WTC11 (cell line): Measurements from ENCODE around the gene XRCC1.
"Not testable (repeated sequence)": the region's sequence is repeated elsewhere in the genome, so short reads cannot be mapped to it uniquely, and the experiment has no call there.

Experiments used
- TF ChIP-seq, protein P1 (sequence below): fragments of 200-600 bp; IDR thresholded peaks from 2 replicates; pipeline ENCODE4 v1.8.0; 2022; ENCODE audit warnings: antibody characterized with exemption
- TF ChIP-seq, protein P2 (sequence below): sonication (generic); formaldehyde crosslinking; IDR thresholded peaks from 2 replicates; pipeline ENCODE4 v1.8.0; 2022; ENCODE audit warnings: mild to moderate bottlenecking, missing genetic modification reagents
- TF ChIP-seq, protein P3 (sequence below): sonication (generic); formaldehyde crosslinking; IDR thresholded peaks from 2 replicates; pipeline ENCODE4 v1.8.1; 2023; ENCODE audit warnings: mild to moderate bottlenecking, missing genetic modification reagents, borderline replicate concordance
- TF ChIP-seq, protein P4 (sequence below): sonication (generic); formaldehyde crosslinking; IDR thresholded peaks from 2 replicates; pipeline ENCODE4 v1.8.1; 2022; ENCODE audit warnings: low read depth, missing genetic modification reagents, borderline replicate concordance
- TF ChIP-seq, protein P5 (sequence below): sonication (generic); formaldehyde crosslinking; IDR thresholded peaks from 2 replicates; pipeline ENCODE4 v1.8.1; 2023; ENCODE audit warnings: mild to moderate bottlenecking, moderate library complexity, missing genetic modification reagents

- TF ChIP-seq, protein P1, sequence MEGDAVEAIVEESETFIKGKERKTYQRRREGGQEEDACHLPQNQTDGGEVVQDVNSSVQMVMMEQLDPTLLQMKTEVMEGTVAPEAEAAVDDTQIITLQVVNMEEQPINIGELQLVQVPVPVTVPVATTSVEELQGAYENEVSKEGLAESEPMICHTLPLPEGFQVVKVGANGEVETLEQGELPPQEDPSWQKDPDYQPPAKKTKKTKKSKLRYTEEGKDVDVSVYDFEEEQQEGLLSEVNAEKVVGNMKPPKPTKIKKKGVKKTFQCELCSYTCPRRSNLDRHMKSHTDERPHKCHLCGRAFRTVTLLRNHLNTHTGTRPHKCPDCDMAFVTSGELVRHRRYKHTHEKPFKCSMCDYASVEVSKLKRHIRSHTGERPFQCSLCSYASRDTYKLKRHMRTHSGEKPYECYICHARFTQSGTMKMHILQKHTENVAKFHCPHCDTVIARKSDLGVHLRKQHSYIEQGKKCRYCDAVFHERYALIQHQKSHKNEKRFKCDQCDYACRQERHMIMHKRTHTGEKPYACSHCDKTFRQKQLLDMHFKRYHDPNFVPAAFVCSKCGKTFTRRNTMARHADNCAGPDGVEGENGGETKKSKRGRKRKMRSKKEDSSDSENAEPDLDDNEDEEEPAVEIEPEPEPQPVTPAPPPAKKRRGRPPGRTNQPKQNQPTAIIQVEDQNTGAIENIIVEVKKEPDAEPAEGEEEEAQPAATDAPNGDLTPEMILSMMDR = not testable (repeated sequence)
- TF ChIP-seq, protein P2, sequence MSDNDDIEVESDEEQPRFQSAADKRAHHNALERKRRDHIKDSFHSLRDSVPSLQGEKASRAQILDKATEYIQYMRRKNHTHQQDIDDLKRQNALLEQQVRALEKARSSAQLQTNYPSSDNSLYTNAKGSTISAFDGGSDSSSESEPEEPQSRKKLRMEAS (CRISPR knock-in tag) = not testable (repeated sequence)
- TF ChIP-seq, protein P3, sequence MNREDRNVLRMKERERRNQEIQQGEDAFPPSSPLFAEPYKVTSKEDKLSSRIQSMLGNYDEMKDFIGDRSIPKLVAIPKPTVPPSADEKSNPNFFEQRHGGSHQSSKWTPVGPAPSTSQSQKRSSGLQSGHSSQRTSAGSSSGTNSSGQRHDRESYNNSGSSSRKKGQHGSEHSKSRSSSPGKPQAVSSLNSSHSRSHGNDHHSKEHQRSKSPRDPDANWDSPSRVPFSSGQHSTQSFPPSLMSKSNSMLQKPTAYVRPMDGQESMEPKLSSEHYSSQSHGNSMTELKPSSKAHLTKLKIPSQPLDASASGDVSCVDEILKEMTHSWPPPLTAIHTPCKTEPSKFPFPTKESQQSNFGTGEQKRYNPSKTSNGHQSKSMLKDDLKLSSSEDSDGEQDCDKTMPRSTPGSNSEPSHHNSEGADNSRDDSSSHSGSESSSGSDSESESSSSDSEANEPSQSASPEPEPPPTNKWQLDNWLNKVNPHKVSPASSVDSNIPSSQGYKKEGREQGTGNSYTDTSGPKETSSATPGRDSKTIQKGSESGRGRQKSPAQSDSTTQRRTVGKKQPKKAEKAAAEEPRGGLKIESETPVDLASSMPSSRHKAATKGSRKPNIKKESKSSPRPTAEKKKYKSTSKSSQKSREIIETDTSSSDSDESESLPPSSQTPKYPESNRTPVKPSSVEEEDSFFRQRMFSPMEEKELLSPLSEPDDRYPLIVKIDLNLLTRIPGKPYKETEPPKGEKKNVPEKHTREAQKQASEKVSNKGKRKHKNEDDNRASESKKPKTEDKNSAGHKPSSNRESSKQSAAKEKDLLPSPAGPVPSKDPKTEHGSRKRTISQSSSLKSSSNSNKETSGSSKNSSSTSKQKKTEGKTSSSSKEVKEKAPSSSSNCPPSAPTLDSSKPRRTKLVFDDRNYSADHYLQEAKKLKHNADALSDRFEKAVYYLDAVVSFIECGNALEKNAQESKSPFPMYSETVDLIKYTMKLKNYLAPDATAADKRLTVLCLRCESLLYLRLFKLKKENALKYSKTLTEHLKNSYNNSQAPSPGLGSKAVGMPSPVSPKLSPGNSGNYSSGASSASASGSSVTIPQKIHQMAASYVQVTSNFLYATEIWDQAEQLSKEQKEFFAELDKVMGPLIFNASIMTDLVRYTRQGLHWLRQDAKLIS (CRISPR knock-in tag) = not testable (repeated sequence)
- TF ChIP-seq, protein P4, sequence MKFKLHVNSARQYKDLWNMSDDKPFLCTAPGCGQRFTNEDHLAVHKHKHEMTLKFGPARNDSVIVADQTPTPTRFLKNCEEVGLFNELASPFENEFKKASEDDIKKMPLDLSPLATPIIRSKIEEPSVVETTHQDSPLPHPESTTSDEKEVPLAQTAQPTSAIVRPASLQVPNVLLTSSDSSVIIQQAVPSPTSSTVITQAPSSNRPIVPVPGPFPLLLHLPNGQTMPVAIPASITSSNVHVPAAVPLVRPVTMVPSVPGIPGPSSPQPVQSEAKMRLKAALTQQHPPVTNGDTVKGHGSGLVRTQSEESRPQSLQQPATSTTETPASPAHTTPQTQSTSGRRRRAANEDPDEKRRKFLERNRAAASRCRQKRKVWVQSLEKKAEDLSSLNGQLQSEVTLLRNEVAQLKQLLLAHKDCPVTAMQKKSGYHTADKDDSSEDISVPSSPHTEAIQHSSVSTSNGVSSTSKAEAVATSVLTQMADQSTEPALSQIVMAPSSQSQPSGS (CRISPR knock-in tag) = not testable (repeated sequence)
- TF ChIP-seq, protein P5, sequence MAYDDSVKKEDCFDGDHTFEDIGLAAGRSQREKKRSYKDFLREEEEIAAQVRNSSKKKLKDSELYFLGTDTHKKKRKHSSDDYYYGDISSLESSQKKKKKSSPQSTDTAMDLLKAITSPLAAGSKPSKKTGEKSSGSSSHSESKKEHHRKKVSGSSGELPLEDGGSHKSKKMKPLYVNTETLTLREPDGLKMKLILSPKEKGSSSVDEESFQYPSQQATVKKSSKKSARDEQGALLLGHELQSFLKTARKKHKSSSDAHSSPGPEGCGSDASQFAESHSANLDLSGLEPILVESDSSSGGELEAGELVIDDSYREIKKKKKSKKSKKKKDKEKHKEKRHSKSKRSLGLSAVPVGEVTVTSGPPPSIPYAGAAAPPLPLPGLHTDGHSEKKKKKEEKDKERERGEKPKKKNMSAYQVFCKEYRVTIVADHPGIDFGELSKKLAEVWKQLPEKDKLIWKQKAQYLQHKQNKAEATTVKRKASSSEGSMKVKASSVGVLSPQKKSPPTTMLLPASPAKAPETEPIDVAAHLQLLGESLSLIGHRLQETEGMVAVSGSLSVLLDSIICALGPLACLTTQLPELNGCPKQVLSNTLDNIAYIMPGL (CRISPR knock-in tag) = not testable (repeated sequence)
Measured at GRCh38 chr19:43587029-43587428, 11.7 kb upstream of the XRCC1 start.
